HepG2 (cell line): ENCODE measurements around the gene NSMF. TPM values are rescaled to one million over a fixed set of nuclear protein-coding genes. Genes with fewer than 3 reads are reported as not detected.

ENCODE experiments used
- ATAC-seq: fragments of 200-7000 bp; cut with Tn5 transposase; 3 replicates; pipeline ENCODE4 v1.9.1; 2020; ENCODE audit warnings: mild to moderate bottlenecking, moderate library complexity
- Bru-seq: library from RNA; stranded (reverse); fragments of 400-500 nt; gene quantifications from one replicate; lab custom pipeline; 2021; lab: Mats Ljungman, UMichigan
- BruChase-seq, 2 experiments: library from RNA; stranded (reverse); fragments of 400-500 nt; gene quantifications; one replicate each; lab custom pipeline; 2021; lab: Mats Ljungman, UMichigan
- BruUV-seq: library from RNA; stranded (reverse); fragments of 400-500 nt; replicated peaks from 2 replicates; lab custom pipeline; 2021; lab: Mats Ljungman, UMichigan
- CTCF ChIA-PET: fragments of 300-600 bp; formaldehyde crosslinking; extraction: SDS; loops from one replicate; lab custom pipeline; 2021; ENCODE audit warnings: low total read pairs, inconsistent platforms, low intra/inter-chr PET ratio; lab: Yijun Ruan, JAX
- POLR2A ChIA-PET: fragments of 350-600 bp; sonication (Branson Sonifier 250); formaldehyde crosslinking; loops from one replicate; lab custom pipeline; 2020; ENCODE audit warnings: antibody characterized with exemption, inconsistent platforms; lab: Yijun Ruan, JAX
- DNase-seq: peaks from one replicate; pipeline ENCODE4 v3.0.0-alpha.2; 2015; ENCODE audit warnings: low spot score
- FAIRE-seq: peaks from 3 replicates; lab custom pipeline; 2011; peaks lifted over from hg19 to GRCh38; lab: Jason Lieb, UNC
- H2AFZ ChIP-seq: one replicate; pipeline ENCODE4 v1.6.1; 2011; ENCODE audit warnings: low read length, inconsistent platforms
- H3K27ac ChIP-seq: fragments of 300-600 bp; 3 replicates; pipeline ENCODE4 v1.8.0; 2011; ENCODE audit warnings: mixed run types, mild to moderate bottlenecking, mixed read lengths, low read length, inconsistent platforms; ENCODE audit not compliant: insufficient read depth; ENCODE audit errors: extremely low read length
- H3K27me3 ChIP-seq, 2 experiments: fragments of 200-600 bp in 1 of 2; 2 replicates in 1 of 2; 3 replicates in 1 of 2; pipeline versions ENCODE4 v1.6.0 to v1.8.0; 2011; ENCODE audit warnings: low read length in 2 of 2, mild to moderate bottlenecking in 2 of 2, moderate library complexity in 2 of 2, inconsistent platforms in 1 of 2; ENCODE audit not compliant: insufficient read depth in 2 of 2, control insufficient read depth in 1 of 2
- H3K36me3 ChIP-seq, 2 experiments: fragments of 200-600 bp in 1 of 2; replicated peaks in 1 of 2; 2 replicates in 1 of 2; 3 replicates in 1 of 2; pipeline versions ENCODE4 v1.5.1 to v1.8.0; 2011; ENCODE audit warnings: low read length in 2 of 2, inconsistent platforms in 1 of 2; ENCODE audit not compliant: insufficient read depth in 2 of 2, control insufficient read depth in 1 of 2
- H3K4me1 ChIP-seq: 2 replicates; pipeline ENCODE4 v1.5.1; 2012; ENCODE audit warnings: low read length, inconsistent platforms; ENCODE audit not compliant: insufficient read depth
- H3K4me2 ChIP-seq: 2 replicates; pipeline ENCODE4 v1.6.0; 2011; ENCODE audit warnings: low read depth, low read length, inconsistent platforms
- H3K4me3 ChIP-seq, 3 experiments: fragments of 200-600 bp in 1 of 3; sonication (generic), shearing (Covaris generic) in 1 of 3; replicated peaks in 1 of 3; 2 replicates each; pipeline ENCODE4 v1.5.1; 2011 to 2016; ENCODE audit warnings: low read length in 3 of 3, inconsistent platforms in 2 of 3, low read depth in 2 of 3, mild to moderate bottlenecking in 2 of 3, control low read depth in 1 of 3, mixed read lengths in 1 of 3; ENCODE audit not compliant: insufficient read depth in 1 of 3
- H3K79me2 ChIP-seq: one replicate; pipeline ENCODE4 v1.6.1; 2011; ENCODE audit warnings: low read length, inconsistent platforms; ENCODE audit not compliant: insufficient read depth
- H3K9ac ChIP-seq: 2 replicates; pipeline ENCODE4 v1.6.0; 2011; ENCODE audit warnings: mild to moderate bottlenecking, low read depth, low read length, inconsistent platforms; ENCODE audit not compliant: insufficient read depth
- H3K9me3 ChIP-seq: 2 replicates; pipeline ENCODE4 v1.5.1; 2012; ENCODE audit warnings: mild to moderate bottlenecking, low read length
- H4K20me1 ChIP-seq: 2 replicates; pipeline ENCODE4 v1.6.0; 2011; ENCODE audit warnings: inconsistent platforms, mild to moderate bottlenecking, low read length, moderate library complexity; ENCODE audit not compliant: insufficient read depth
- AFF4 ChIP-seq: sonication (generic); formaldehyde crosslinking; IDR thresholded peaks from 2 replicates; pipeline ENCODE4 v1.4.0; 2020; ENCODE audit warnings: missing genetic modification reagents
- FLYWCH1 ChIP-seq: sonication (generic); formaldehyde crosslinking; IDR thresholded peaks from 2 replicates; pipeline ENCODE4 v1.8.1; 2023; ENCODE audit warnings: mild to moderate bottlenecking, missing genetic modification reagents
- HNRNPK ChIP-seq: fragments of 200-400 bp; formaldehyde crosslinking; IDR thresholded peaks from 2 replicates; pipeline ENCODE4 v1.6.1; 2018; ENCODE audit warnings: low read length, low read depth, moderate library complexity, mild to moderate bottlenecking; ENCODE audit not compliant: poor library complexity, severe bottlenecking
- POGZ ChIP-seq: sonication (generic); formaldehyde crosslinking; IDR thresholded peaks from 2 replicates; pipeline ENCODE4 v1.4.0; 2020; ENCODE audit warnings: mild to moderate bottlenecking, missing genetic modification reagents
- THYN1 ChIP-seq: sonication (generic); formaldehyde crosslinking; IDR thresholded peaks from 2 replicates; pipeline ENCODE4 v1.8.1; 2023; ENCODE audit warnings: low read depth, mild to moderate bottlenecking, moderate library complexity, missing genetic modification reagents, borderline replicate concordance
- ZNF333 ChIP-seq: sonication (generic); formaldehyde crosslinking; IDR thresholded peaks from 2 replicates; pipeline ENCODE4 v1.4.0; 2020; ENCODE audit warnings: mild to moderate bottlenecking, missing genetic modification reagents, borderline replicate concordance
- ZNF354B ChIP-seq: sonication (generic); formaldehyde crosslinking; IDR thresholded peaks from 2 replicates; pipeline ENCODE4 v1.8.0; 2022; ENCODE audit warnings: mild to moderate bottlenecking, missing genetic modification reagents
- ZNF510 ChIP-seq: sonication (generic); formaldehyde crosslinking; IDR thresholded peaks from 2 replicates; pipeline ENCODE4 v1.4.0; 2020; ENCODE audit warnings: low read depth, mild to moderate bottlenecking, missing genetic modification reagents
- ZNF530 ChIP-seq: sonication (generic); formaldehyde crosslinking; IDR thresholded peaks from 2 replicates; pipeline ENCODE4 v1.5.0; 2020; ENCODE audit warnings: low read depth, mild to moderate bottlenecking, missing genetic modification reagents
- ZNF580 ChIP-seq: IDR thresholded peaks from 2 replicates; pipeline ENCODE4 v1.6.1; 2016; ENCODE audit warnings: low read depth, borderline replicate concordance
- ZNF800 ChIP-seq: sonication (generic); formaldehyde crosslinking; IDR thresholded peaks from 2 replicates; pipeline ENCODE4 v1.4.0; 2020; ENCODE audit warnings: missing genetic modification reagents
- ZSCAN29 ChIP-seq: sonication (generic); formaldehyde crosslinking; conservative IDR thresholded peaks from 2 replicates; pipeline ENCODE4 v1.4.0; 2020; ENCODE audit warnings: mild to moderate bottlenecking, missing genetic modification reagents
- WGBS: methylation state at CpG from one replicate; pipeline ENCODE4 v1.1.6; 2017; ENCODE audit warnings: low lambda C conversion rate; 5-methylcytosine and 5-hydroxymethylcytosine counted together
- in situ Hi-C: cut with HindIII; loops from 2 replicates; pipeline ENCODE4 v1.10.0; 2017; ENCODE audit warnings: low pct_unique_long_range_greater_than_20kb; ENCODE audit not compliant: extremely low pct_ligation_motif_present
- intact Hi-C: fragments of 100-400 bp; cut with micrococcal nuclease; formaldehyde crosslinking; loops from one replicate; pipeline ENCODE4 v1.10.0; 2022; ENCODE audit not compliant: unreplicated experiment
- long read RNA-seq, 2 experiments: library from RNA in 1 of 2; library from polyadenylated mRNA in 1 of 2; stranded (forward) in 1 of 2; unstranded in 1 of 2; transcript quantifications; one replicate each; pipeline ENCODE4 v2.0.0, GENCODE V29; 2019 to 2022
- polyA minus RNA-seq, 3 experiments: library from RNA; depleted of rRNA, polyadenylated mRNA; stranded (reverse); fragments of >200 nt; gene quantifications; 2 replicates each; pipeline ENCODE4 v1.2.3, GENCODE V29; 2011; ENCODE audit warnings: low replicate concordance in 1 of 3
- polyA plus RNA-seq, 8 experiments: library from polyadenylated mRNA; depleted of rRNA in 3 of 8; stranded (reverse) in 7 of 8; unstranded in 1 of 8; fragments of >200 nt; fragmentation: Illumina TruSeq in 4 of 8; extraction: Trizol in 4 of 8; gene quantifications; 2 replicates each; pipeline versions ENCODE4 v1.2.1 to v1.2.3, GENCODE V29; 2011 to 2016; ENCODE audit warnings: low read depth in 4 of 8, missing spikeins in 1 of 8, mixed read lengths in 1 of 8; ENCODE audit not compliant: insufficient read depth in 1 of 8
- total RNA-seq, 5 experiments: library from RNA; depleted of rRNA; stranded (reverse); fragments of >200 nt; fragmentation: Illumina TruSeq; extraction: Trizol; gene quantifications; 2 replicates each; pipeline ENCODE4 v1.2.3, GENCODE V29; 2016; ENCODE audit warnings: low read depth in 1 of 5

NSMF gene
- total RNA-seq (2016; rRNA removed; fragmentation: Illumina TruSeq; extraction: Trizol) (38.3 and 44.3 TPM in 2 replicates), polyA plus RNA-seq (2011; rRNA removed) (183 and 271 TPM in 2 replicates), polyA minus RNA-seq (2011; rRNA and poly(A)+ RNA removed; ENCODE audit: low replicate concordance) (64.9 and 155 TPM in 2 replicates), Bru-seq, nascent RNA (percentile 62 among the genes with signal in this experiment), BruChase-seq, experiment 1, labeled RNA remaining after a 6-hour chase (percentile 85 among the genes with signal in this experiment), BruChase-seq, experiment 2, labeled RNA remaining after a 2-hour chase (percentile 80 among the genes with signal in this experiment)
- total RNA-seq (2016; cell fraction: cytosol; rRNA removed; fragmentation: Illumina TruSeq; extraction: Trizol; ENCODE audit: low read depth): 35.6 and 45.0 TPM in 2 replicates
- total RNA-seq (2016; cell fraction: insoluble cytoplasmic fraction; rRNA removed; fragmentation: Illumina TruSeq; extraction: Trizol): 31.9 and 43.2 TPM in 2 replicates
- 88.7 and 95.2 TPM in 2 replicates for total RNA-seq (2016; cell fraction: membrane; rRNA removed; fragmentation: Illumina TruSeq; extraction: Trizol)
- 47.8 and 56.5 TPM in 2 replicates for total RNA-seq (2016; cell fraction: nucleus; rRNA removed; fragmentation: Illumina TruSeq; extraction: Trizol)
- polyA plus RNA-seq (2011; cell fraction: cytosol; rRNA removed): 147 and 184 TPM in 2 replicates
- 1,153 and 1,227 TPM in 2 replicates for polyA plus RNA-seq (2011; cell fraction: nucleus; rRNA removed)
- polyA plus RNA-seq (2012): 143 and 184 TPM in 2 replicates
- polyA plus RNA-seq (2016; cell fraction: cytosol; fragmentation: Illumina TruSeq; extraction: Trizol; ENCODE audit: low read depth): 80.1 and 97.0 TPM in 2 replicates
- polyA plus RNA-seq (2016; cell fraction: insoluble cytoplasmic fraction; fragmentation: Illumina TruSeq; extraction: Trizol; ENCODE audit: low read depth): 62.3 and 80.0 TPM in 2 replicates
- 159 and 160 TPM in 2 replicates for polyA plus RNA-seq (2016; cell fraction: membrane; fragmentation: Illumina TruSeq; extraction: Trizol; ENCODE audit: low read depth)
- 179 and 193 TPM in 2 replicates for polyA plus RNA-seq (2016; cell fraction: nucleus; fragmentation: Illumina TruSeq; extraction: Trizol; ENCODE audit: insufficient read depth, low read depth)
- 76.5 and 105 TPM in 2 replicates for polyA minus RNA-seq (2011; cell fraction: cytosol; rRNA and poly(A)+ RNA removed)
- polyA minus RNA-seq (2011; cell fraction: nucleus; rRNA and poly(A)+ RNA removed): 147 and 159 TPM in 2 replicates
- long read RNA-seq, experiment 1, partial matches to known transcripts: 15 of 38 reads
- long read RNA-seq, experiment 1, other reads (novel, unspliced or antisense): 22 of 38 reads
- long read RNA-seq, experiment 2, transcript NSMF-205 (14 exons, 3,571 nt): minor isoform, 25 of 217 reads
- long read RNA-seq, experiment 2, transcript NSMF-201 (15 exons, 2,981 nt): major isoform, 43 of 217 reads
- long read RNA-seq, experiment 2, partial matches to known transcripts: 71 of 217 reads
- long read RNA-seq, experiment 2, other reads (novel, unspliced or antisense): 78 of 217 reads

- Histone ChIP-seq H4K20me1 (peaks cover 11% of the 10 kb centered on the region; the same call in 1 of the 2 replicates), H3K9me3 (no peaks in the 10 kb centered on the region), H3K27me3 (no peaks in the 10 kb centered on the region), H2AFZ (no peak within 1 kb of the TSS), H3K27ac (peak within 1 kb of the TSS; percentile 99), H3K4me1 (peaks cover 81% of the 10 kb centered on the region), H3K79me2 (peaks cover 28% of the 10 kb centered on the region), H3K9ac (peak within 1 kb of the TSS; percentile 97), H3K4me2 (peak within 1 kb of the TSS; percentile 96), H3K4me3 (peak within 1 kb of the TSS; percentile 68 to 95 (median 95)), H3K36me3 (peaks cover 4 to 19% of the 10 kb centered on the region in 2 experiments; a peak in 4 of 5 replicates)
- no TSS peak for BruUV-seq
- CTCF ChIA-PET: no interaction called here
- intact Hi-C loops (no loop called here), in situ Hi-C loops (no loop called here)
- FAIRE-seq: peak; percentile 18
- ATAC-seq: peak; percentile 24
- POLR2A ChIA-PET: interaction anchor here (0.6 to 1.9 kb wide), 9 partner anchors 10 to 1096 kb away, joined by 3 to 12 read pairs (median 3); partner anchors contain the start of genes ENTPD8, EXD3, NOXA1 and TUBB4B
- peak; percentile 77 for DNase-seq
- 1% methylated on average over 12 of the region's 62 CpGs for WGBS
- TF ChIP-seq AFF4 (CRISPR knock-in tag) (no peak), ZNF530 (CRISPR knock-in tag) (no peak), ZNF800 (no peak), ZNF510 (CRISPR knock-in tag) (no peak), ZNF354B (CRISPR knock-in tag) (no peak), POGZ (no peak), THYN1 (CRISPR knock-in tag) (no peak), FLYWCH1 (CRISPR knock-in tag) (no peak), ZNF580 (CRISPR knock-in tag) (no peak), ZNF333 (CRISPR knock-in tag) (no peak), ZSCAN29 (no peak), HNRNPK (no peak)
Measured at GRCh38 chr9:137459152-137459600, at the start of gene NSMF. TSS of gene NSMF (minus strand) at chr9:137459334. CDS start at chr9:137459102, 232 bp downstream.
